HG02623 (cell line): ENCODE data around the gene REST.
A peak's percentile ranks its signal among the peaks of the same experiment; 100 is the strongest.

Source experiments
- ATAC-seq: cut with Tn5 transposase; IDR thresholded peaks from one replicate; pipeline ENCODE4 v1.9.1; 2021; ENCODE audit warnings: moderate library complexity; ENCODE audit not compliant: unreplicated experiment

REST gene

GRCh38 chr4:56976837-56977320 is 69.2 kb downstream of the REST start:
- peak; percentile 25 for ATAC-seq

DNA sequence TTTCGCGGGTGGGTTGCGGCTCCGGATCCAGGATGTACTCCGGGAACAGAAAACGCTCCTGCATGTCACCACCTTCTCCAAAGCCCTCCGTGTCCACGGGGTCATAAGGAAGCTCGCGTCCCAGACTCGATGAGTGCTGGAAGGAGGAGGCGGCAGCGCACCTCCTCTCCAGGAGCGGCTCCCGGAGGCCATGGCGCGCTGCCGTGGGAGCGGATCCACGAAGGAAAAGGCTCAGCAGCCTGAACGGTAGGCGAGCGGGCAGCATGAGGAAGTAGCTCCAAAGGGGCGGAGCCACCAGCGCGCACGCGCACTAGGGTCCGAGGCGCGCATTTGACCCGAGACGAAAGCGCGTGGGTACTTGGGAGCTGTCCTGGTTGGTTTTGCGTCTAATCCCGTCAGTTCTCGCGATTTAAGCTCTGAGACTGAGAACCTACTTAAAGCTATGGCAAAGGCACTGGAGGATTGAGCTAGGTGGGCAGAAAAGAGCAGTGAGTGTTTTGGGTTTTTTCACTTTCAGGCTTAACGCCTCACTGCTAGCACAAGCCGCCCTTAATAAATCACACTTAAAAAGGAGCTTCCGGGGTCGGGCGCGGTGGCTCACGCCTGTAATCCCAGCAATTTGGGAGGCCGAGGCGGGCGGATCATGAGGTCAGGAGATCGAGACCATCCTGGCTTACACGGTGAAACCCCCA is 69.8 kb downstream of the REST start, which contains the start of gene NOA1:
Gene NOA1, minus strand, starts transcription at position 286 of the 692 bp plus-strand sequence. Its CDS starts 21 bp downstream, at position 265.
- peak; percentile 82 for ATAC-seq

- ATAC-seq, result peak; percentile 43
Measured at GRCh38 chr4:56978750-56979303, 71.1 kb downstream of the REST start, which contains the start of gene POLR2B. TSS of gene POLR2B (plus strand) at chr4:56978896. CDS start at chr4:56978986, 90 bp downstream.

DNA sequence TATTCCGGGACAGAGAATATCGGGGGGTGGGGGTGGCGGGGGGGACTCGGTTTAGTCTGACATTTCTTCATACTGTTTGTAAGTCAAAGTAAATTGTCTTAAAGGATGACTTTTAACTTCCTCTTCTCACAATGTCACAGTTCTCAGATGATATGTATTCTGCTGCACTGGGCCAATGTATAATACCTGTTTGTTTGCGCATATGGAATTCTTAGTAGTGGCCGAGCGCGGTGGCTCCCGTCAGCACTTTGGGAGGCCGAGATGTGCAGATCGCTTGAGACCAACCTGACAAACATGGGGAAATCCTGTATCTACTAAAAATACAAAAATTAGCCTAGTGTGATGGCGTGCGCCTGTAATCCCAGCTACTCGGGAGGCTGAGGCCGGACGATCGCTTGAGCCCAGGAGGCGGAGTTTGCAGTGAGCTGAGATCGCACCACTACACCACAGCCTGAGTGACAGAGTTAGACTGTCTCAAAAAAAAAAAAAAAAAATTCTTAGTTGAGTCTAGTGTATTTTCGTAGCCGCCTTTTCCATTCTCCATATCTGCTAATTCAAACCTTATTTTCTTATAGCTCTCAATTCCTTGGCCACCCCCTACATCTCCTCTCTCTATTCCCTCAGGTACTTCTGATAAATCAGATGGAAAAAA is 71.8 kb downstream of the REST start:
- ATAC-seq, result no peak

DNA sequence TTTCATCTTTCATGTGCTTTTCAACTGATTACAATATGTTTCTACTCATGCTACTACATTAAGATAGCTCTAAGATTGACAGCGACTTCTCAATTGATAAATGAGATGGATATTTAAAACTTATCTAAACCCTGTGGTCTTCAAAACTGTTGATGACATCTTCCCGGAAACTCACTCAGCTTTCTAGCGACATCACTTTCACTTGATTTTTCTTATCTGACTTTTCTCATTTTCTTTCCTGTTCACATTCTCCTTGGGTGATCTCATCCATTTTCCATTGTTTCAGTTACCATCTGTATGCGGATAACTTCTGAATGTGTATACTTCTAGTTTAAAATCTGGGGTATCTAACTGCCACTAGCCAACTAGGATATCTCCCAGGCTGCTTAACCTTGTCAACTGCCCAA is 74.1 kb downstream of the REST start:
- ATAC-seq, result no peak

DNA sequence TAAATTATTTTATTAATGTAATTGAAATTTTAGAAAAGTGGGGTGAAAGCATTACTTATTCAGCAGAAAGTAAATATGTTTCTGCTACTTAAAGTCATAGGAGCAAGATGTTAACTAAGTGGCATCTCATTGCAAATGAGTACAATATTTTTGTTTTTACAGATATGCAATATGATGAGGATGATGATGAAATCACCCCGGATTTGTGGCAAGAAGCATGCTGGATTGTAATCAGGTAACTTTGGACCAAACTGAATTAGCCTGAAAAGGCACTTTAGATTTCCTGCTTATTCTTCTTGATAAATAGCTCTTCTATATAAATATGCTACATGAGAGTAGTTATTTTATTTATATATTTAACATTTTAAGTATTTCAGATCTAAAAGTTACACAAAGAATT is 78.5 kb downstream of the REST start:
- no peak for ATAC-seq

GRCh38 chr4:56986952-56987351 is 79.3 kb downstream of the REST start:
- ATAC-seq, result no peak

DNA sequence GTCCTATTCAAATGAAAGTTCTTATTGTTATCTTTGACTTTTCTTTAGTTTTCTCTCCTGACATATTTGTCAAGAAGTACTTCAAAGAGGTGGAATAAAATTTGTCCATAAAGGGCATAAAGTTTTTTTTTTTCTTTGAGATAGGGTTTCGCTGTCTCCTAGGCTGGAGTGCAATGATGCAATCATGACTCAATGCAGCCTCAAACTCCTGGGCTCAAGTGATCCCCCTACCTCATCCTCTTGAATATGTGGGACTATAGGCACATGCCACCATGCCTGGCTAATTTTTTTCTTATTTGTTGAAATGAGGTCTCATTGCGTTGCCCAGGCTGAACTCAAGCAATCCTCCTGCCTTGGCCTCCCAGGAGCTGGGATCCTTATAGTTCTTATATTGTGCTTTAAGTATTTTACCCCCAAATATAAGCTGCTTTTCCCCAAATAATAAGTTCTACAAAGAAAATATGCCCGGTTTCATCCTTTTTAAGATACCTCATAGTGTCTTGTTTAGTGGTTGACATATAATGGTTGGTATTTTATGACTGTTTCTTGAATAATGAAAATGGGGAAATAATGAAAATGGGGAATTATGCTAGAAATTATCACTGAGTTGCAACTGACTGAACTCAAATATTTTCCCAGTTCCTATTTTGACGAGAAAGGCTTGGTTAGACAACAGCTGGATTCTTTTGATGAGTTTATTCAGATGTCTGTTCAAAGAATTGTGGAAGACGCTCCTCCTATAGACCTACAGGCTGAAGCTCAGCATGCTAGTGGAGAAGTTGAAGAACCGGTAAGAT is 82.6 kb downstream of the REST start:
- no peak for ATAC-seq

- no peak for ATAC-seq
Measured at GRCh38 chr4:56995525-56995924, 87.8 kb downstream of the REST start.

GRCh38 chr4:56999751-57000150 is 92.1 kb downstream of the REST start:
- no peak for ATAC-seq

DNA sequence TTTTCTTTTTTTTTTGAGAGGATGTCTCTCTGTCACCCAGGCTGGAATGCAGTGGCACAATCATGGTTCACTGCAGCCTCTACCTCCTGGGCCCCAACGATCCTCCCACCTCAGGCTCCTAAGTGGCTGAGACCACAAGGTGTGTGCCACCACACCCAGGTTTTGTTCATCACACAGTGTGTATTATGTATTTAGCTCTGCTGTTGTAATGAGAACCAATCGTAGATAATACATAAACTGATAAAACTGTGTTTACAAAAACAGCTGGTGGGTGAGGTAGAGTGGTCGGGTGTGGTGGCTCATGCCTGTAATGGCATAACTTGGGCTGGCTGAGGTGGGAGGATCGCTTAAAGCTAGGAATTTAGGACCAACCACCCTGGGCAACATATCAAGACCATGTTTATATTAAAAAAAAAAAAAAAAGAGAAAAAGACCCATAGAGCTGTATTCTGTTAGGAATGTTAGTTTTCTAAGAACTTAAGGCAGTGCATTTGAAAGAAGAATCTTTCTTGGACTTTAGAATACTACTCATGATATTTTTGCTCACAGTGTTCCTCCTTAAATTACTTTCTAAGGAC is 105.9 kb downstream of the REST start:
- no peak for ATAC-seq
